Kidney (tissue), 14 donors: Measurements from ENCODE around the gene TBX19. TPM values are rescaled to one million over a fixed set of nuclear protein-coding genes. Genes with fewer than 3 reads are reported as not detected.

Experiments used
- DNase-seq, 5 donors: peaks; one replicate each; pipeline ENCODE4 v3.0.0-alpha.2; 2013 to 2020
- FAIRE-seq: peaks from 2 replicates; lab custom pipeline; 2012; peaks lifted over from hg19 to GRCh38; lab: Jason Lieb, UNC
- H3K27ac ChIP-seq, 2 donors: one replicate each; pipeline ENCODE4 v1.7.0; 2013; ENCODE audit warnings: low read depth in 2 of 2, low read length in 2 of 2, inconsistent platforms in 1 of 2
- H3K27me3 ChIP-seq: one replicate; pipeline ENCODE4 v1.7.1; 2013; ENCODE audit warnings: low read length, inconsistent platforms; ENCODE audit not compliant: control insufficient read depth, insufficient read depth
- H3K36me3 ChIP-seq, 3 donors: one replicate each; pipeline versions ENCODE4 v1.7.0 to v1.7.1; 2013; ENCODE audit warnings: low read length in 3 of 3, control low read depth in 1 of 3, inconsistent platforms in 1 of 3; ENCODE audit not compliant: insufficient read depth in 3 of 3, control insufficient read depth in 2 of 3
- H3K4me1 ChIP-seq, 3 donors: one replicate each; pipeline versions ENCODE4 v1.7.0 to v1.7.1; 2013; ENCODE audit warnings: low read length in 3 of 3, inconsistent platforms in 1 of 3, low read depth in 1 of 3; ENCODE audit not compliant: control insufficient read depth in 2 of 3, insufficient read depth in 2 of 3
- H3K4me3 ChIP-seq, 3 donors: one replicate each; pipeline versions ENCODE4 v1.7.0 to v1.8.1; 2013; ENCODE audit warnings: low read length in 3 of 3, control low read depth in 1 of 3, inconsistent platforms in 1 of 3
- H3K9ac ChIP-seq, 3 donors: one replicate each; pipeline versions ENCODE4 v1.7.0 to v1.7.1; 2013; ENCODE audit warnings: low read length in 3 of 3, control low read depth in 1 of 3, inconsistent platforms in 1 of 3
- H3K9me3 ChIP-seq, 3 donors: one replicate each; pipeline versions ENCODE4 v1.7.0 to v1.7.1; 2013; ENCODE audit warnings: low read length in 3 of 3, control low read depth in 1 of 3, inconsistent platforms in 1 of 3; ENCODE audit not compliant: control insufficient read depth in 2 of 3, insufficient read depth in 1 of 3
- CTCF ChIP-seq: IDR thresholded peaks from 3 replicates; pipeline ENCODE4 v1.5.1; 2012; ENCODE audit warnings: mild to moderate bottlenecking, moderate library complexity, borderline replicate concordance; ENCODE audit not compliant: insufficient read depth; ENCODE audit errors: extremely low read depth
- intact Hi-C: fragments of 100-400 bp; cut with DNase I; formaldehyde crosslinking; loops from one replicate; pipeline ENCODE4 v1.11.1; 2022
- polyA plus RNA-seq: library from polyadenylated mRNA; stranded (reverse); fragments of 350-450 nt; fragmentation: Illumina TruSeq; extraction: RNeasy Lipid Tissue Mini Kit (QIAGEN cat#74804); gene quantifications from one replicate; pipeline ENCODE4 v1.2.3, GENCODE V29; 2014; ENCODE audit warnings: low read depth, low replicate concordance; ENCODE audit not compliant: insufficient read depth
- total RNA-seq: library from RNA; stranded (reverse); fragmentation: NEBNext Ultra II Directional; extraction: Animal tissue kit (Norgen Biotek cat#: 25700); gene quantifications from one replicate; pipeline ENCODE4 v1.2.1, GENCODE V29; 2021
- donor health status: control.
- donor health status: control.
- donor health status: control.
- donor health status: control.
- donor health status: control.
- donor health status: DM: yes; HTN: yes; CAD: no.
- donor health status: Normal renal cell carcinoma (clear cell type).

The TBX19 gene
- total and polyA plus RNA-seq, 2 donors from 2014 or later, result 1.6 to 2.0 TPM

- Histone ChIP-seq H3K4me1 (no peaks in the 10 kb centered on the region), H3K36me3 (no peaks in the 10 kb centered on the region), H3K27me3 (no peaks in the 10 kb centered on the region), H3K9ac (no peak overlapping the region), H3K9me3 (no peaks in the 10 kb centered on the region), H3K27ac (no peak overlapping the region), H3K4me3 (no peak overlapping the region)
- DNase-seq (no peak), FAIRE-seq (no peak)
- intact Hi-C loops, result no loop called here
- TF ChIP-seq CTCF, result no peak
These were observed 10.7 kb downstream of the TBX19 start for GRCh38 chr1:168291222-168291837.

- no peak overlapping the region for H3K4me3 ChIP-seq
- DNase-seq (no peak), FAIRE-seq (no peak)
- no peaks in the 10 kb centered on the region for H3K9me3 ChIP-seq
- intact Hi-C loops, result no loop called here
- no peaks in the 10 kb centered on the region for H3K36me3 ChIP-seq
- TF ChIP-seq CTCF, result no peak
- no peak overlapping the region for H3K27ac ChIP-seq
- no peaks in the 10 kb centered on the region for H3K27me3 ChIP-seq
- H3K9ac ChIP-seq, result no peak overlapping the region
- no peaks in the 10 kb centered on the region for H3K4me1 ChIP-seq
These were observed 12.7 kb downstream of the TBX19 start for GRCh38 chr1:168293356-168293755.

GRCh38 chr1:168295411-168296114 is 14.9 kb downstream of the TBX19 start:
- Histone ChIP-seq H3K9me3 (no peaks in the 10 kb centered on the region), H3K9ac (no peak overlapping the region), H3K27ac (no peak overlapping the region), H3K4me1 (no peaks in the 10 kb centered on the region), H3K4me3 (no peak overlapping the region), H3K36me3 (no peaks in the 10 kb centered on the region), H3K27me3 (no peaks in the 10 kb centered on the region)
- FAIRE-seq (no peak), DNase-seq (no peak)
- intact Hi-C loops, result no loop called here
- TF ChIP-seq CTCF, result no peak
